H1 (cell line): ENCODE results near the gene SPTBN4. TPM values are rescaled to one million over a fixed set of nuclear protein-coding genes. Genes with fewer than 3 reads are reported as not detected.

Experiments
- CTCF ChIA-PET: fragments of 300-600 bp; sonication (Branson Sonifier 250); formaldehyde crosslinking; loops from one replicate; lab custom pipeline; 2021; ENCODE audit not compliant: partially characterized antibody; lab: Charles Lee
- POLR2A ChIA-PET: fragments of 300-600 bp; sonication (Branson Sonifier 250); formaldehyde crosslinking; loops from one replicate; lab custom pipeline; 2021; ENCODE audit warnings: inconsistent platforms; ENCODE audit not compliant: partially characterized antibody; lab: Charles Lee
- DNase-seq, 2 experiments: peaks; one replicate each; pipeline versions ENCODE4 v3.0.0 to v3.0.0-alpha.2; 2010 to 2022; ENCODE audit warnings: low spot score in 2 of 2, low read depth in 1 of 2, mixed read lengths in 1 of 2
- FAIRE-seq: peaks from 2 replicates; lab custom pipeline; 2011; peaks lifted over from hg19 to GRCh38; lab: Jason Lieb, UNC
- H2AFZ ChIP-seq: 2 replicates; pipeline ENCODE4 v1.8.1; 2012; ENCODE audit warnings: low read length, inconsistent platforms
- H2AK5ac ChIP-seq: 2 replicates; pipeline ENCODE4 v1.6.1; 2013; ENCODE audit warnings: low read depth, low read length
- H2BK120ac ChIP-seq: replicated peaks from 2 replicates; pipeline ENCODE3; 2013; ENCODE audit warnings: low read depth, low read length, inconsistent platforms
- H2BK12ac ChIP-seq: 2 replicates; pipeline ENCODE4 v1.6.1; 2013; ENCODE audit warnings: low read depth, low read length
- H2BK15ac ChIP-seq: 2 replicates; pipeline ENCODE4 v1.6.1; 2013; ENCODE audit warnings: low read length
- H2BK20ac ChIP-seq: 2 replicates; pipeline ENCODE4 v1.6.1; 2013; ENCODE audit warnings: low read length
- H2BK5ac ChIP-seq: 2 replicates; pipeline ENCODE4 v1.6.1; 2013; ENCODE audit warnings: low read depth, low read length
- H3K14ac ChIP-seq: 2 replicates; pipeline ENCODE4 v1.6.1; 2013; ENCODE audit warnings: inconsistent platforms; ENCODE audit not compliant: insufficient read length
- H3K18ac ChIP-seq: 2 replicates; pipeline ENCODE4 v1.6.1; 2013; ENCODE audit warnings: low read length; ENCODE audit errors: extremely low read depth
- H3K23ac ChIP-seq: 2 replicates; pipeline ENCODE4 v1.6.1; 2013; ENCODE audit warnings: inconsistent platforms; ENCODE audit not compliant: insufficient read length
- H3K23me2 ChIP-seq: 2 replicates; pipeline ENCODE4 v1.6.1; 2013; ENCODE audit warnings: low read depth, low read length
- H3K27ac ChIP-seq: 2 replicates; pipeline ENCODE4 v1.6.1; 2011; ENCODE audit warnings: low read depth, low read length, inconsistent platforms
- H3K27me3 ChIP-seq, 4 experiments: replicated peaks in 1 of 4; 1 replicate in 1 of 4; 2 replicates in 3 of 4; pipeline versions ENCODE4 v1.6.1 to v1.8.1; 2011 to 2013; ENCODE audit warnings: low read length in 3 of 4, mild to moderate bottlenecking in 3 of 4, inconsistent platforms in 2 of 4, mixed read lengths in 2 of 4, moderate library complexity in 1 of 4; ENCODE audit not compliant: control insufficient read depth in 3 of 4, insufficient read depth in 3 of 4; ENCODE audit errors: extremely low read depth in 1 of 4
- H3K36me3 ChIP-seq, 4 experiments: 2 replicates each; pipeline versions ENCODE4 v1.6.1 to v1.8.1; 2011 to 2013; ENCODE audit warnings: mild to moderate bottlenecking in 4 of 4, low read length in 3 of 4, moderate library complexity in 2 of 4, control low read depth in 1 of 4, inconsistent platforms in 1 of 4; ENCODE audit not compliant: insufficient read depth in 4 of 4, control insufficient read depth in 2 of 4
- H3K4ac ChIP-seq: replicated peaks from 2 replicates; pipeline ENCODE3; 2013; ENCODE audit warnings: low read length, low read depth, mixed read lengths, inconsistent platforms; ENCODE audit not compliant: insufficient read length
- H3K4me1 ChIP-seq, 4 experiments: replicated peaks in 1 of 4; 1 replicate in 1 of 4; 2 replicates in 3 of 4; pipeline versions ENCODE4 v1.6.1 to v1.8.1; 2011 to 2013; ENCODE audit warnings: low read length in 3 of 4, inconsistent platforms in 2 of 4, mixed read lengths in 1 of 4; ENCODE audit not compliant: insufficient read depth in 4 of 4, control insufficient read depth in 3 of 4
- H3K4me2 ChIP-seq, 2 experiments: 2 replicates each; pipeline versions ENCODE4 v1.6.1 to v1.8.1; 2011 to 2013; ENCODE audit warnings: low read depth in 2 of 2, low read length in 2 of 2, control low read depth in 1 of 2, inconsistent platforms in 1 of 2, mild to moderate bottlenecking in 1 of 2; ENCODE audit not compliant: insufficient read depth in 1 of 2
- H3K4me3 ChIP-seq, 4 experiments: fragments of 200-600, 300-600 bp in 1 of 4; sonication (generic), shearing (Covaris generic), sonication (Bioruptor Twin) in 1 of 4; 2 replicates each; pipeline versions ENCODE4 v1.5.1 to v1.8.1; 2011 to 2016; ENCODE audit warnings: low read length in 4 of 4, low read depth in 3 of 4, control low read depth in 2 of 4, inconsistent platforms in 2 of 4, mild to moderate bottlenecking in 2 of 4, mixed read lengths in 1 of 4, moderate library complexity in 1 of 4; ENCODE audit not compliant: insufficient read depth in 2 of 4; ENCODE audit errors: extremely low read depth in 1 of 4
- H3K56ac ChIP-seq: replicated peaks from 2 replicates; pipeline ENCODE3; 2013; ENCODE audit warnings: low read depth, mild to moderate bottlenecking, mixed read lengths, low read length, inconsistent platforms; ENCODE audit not compliant: insufficient read length
- H3K79me1 ChIP-seq: 2 replicates; pipeline ENCODE4 v1.6.1; 2013; ENCODE audit warnings: low read depth, low read length, control low read depth
- H3K79me2 ChIP-seq, 2 experiments: 2 replicates each; pipeline versions ENCODE4 v1.6.1 to v1.8.1; 2012 to 2013; ENCODE audit warnings: low read length in 2 of 2, mild to moderate bottlenecking in 2 of 2, inconsistent platforms in 1 of 2; ENCODE audit not compliant: insufficient read depth in 2 of 2, control insufficient read depth in 1 of 2
- H3K9ac ChIP-seq, 4 experiments: replicated peaks in 1 of 4; 1 replicate in 1 of 4; 2 replicates in 3 of 4; pipeline versions ENCODE4 v1.6.1 to v1.8.1; 2011 to 2013; ENCODE audit warnings: low read depth in 3 of 4, low read length in 3 of 4, control low read depth in 2 of 4, mild to moderate bottlenecking in 2 of 4, moderate library complexity in 2 of 4, inconsistent platforms in 1 of 4; ENCODE audit errors: extremely low read depth in 1 of 4
- H3K9me3 ChIP-seq, 2 experiments: 2 replicates each; pipeline versions ENCODE4 v1.6.1 to v1.8.1; 2012 to 2013; ENCODE audit warnings: mild to moderate bottlenecking in 2 of 2, moderate library complexity in 2 of 2, control low read depth in 1 of 2, inconsistent platforms in 1 of 2, low read depth in 1 of 2, low read length in 1 of 2, mixed read lengths in 1 of 2; ENCODE audit not compliant: insufficient read depth in 2 of 2
- H4K20me1 ChIP-seq, 2 experiments: replicated peaks in 1 of 2; 2 replicates each; pipeline versions ENCODE3 to v1.8.1; 2011 to 2013; ENCODE audit warnings: inconsistent platforms in 2 of 2, low read length in 2 of 2, mild to moderate bottlenecking in 1 of 2; ENCODE audit not compliant: insufficient read depth in 2 of 2, control insufficient read depth in 1 of 2
- H4K5ac ChIP-seq: 2 replicates; pipeline ENCODE4 v1.6.1; 2013; ENCODE audit warnings: low read length, low read depth, mixed read lengths, inconsistent platforms; ENCODE audit not compliant: insufficient read length
- H4K8ac ChIP-seq: 2 replicates; pipeline ENCODE4 v1.8.0; 2013; ENCODE audit warnings: mild to moderate bottlenecking, moderate library complexity, low read length, inconsistent platforms; ENCODE audit not compliant: insufficient read depth; ENCODE audit errors: extremely low read depth
- H4K91ac ChIP-seq: replicated peaks from 2 replicates; pipeline ENCODE3; 2013; ENCODE audit warnings: low read length, mixed read lengths, inconsistent platforms; ENCODE audit not compliant: insufficient read length
- BACH1 ChIP-seq: IDR thresholded peaks from 2 replicates; pipeline ENCODE4 v1.6.1; 2012; ENCODE audit warnings: low read length, improper control_type of control experiment
- HDAC2 ChIP-seq, 2 experiments: fragments of 300-600 bp in 1 of 2; sonication (generic) in 1 of 2; IDR thresholded peaks; 2 replicates each; pipeline ENCODE4 v1.6.1; 2011 to 2012; ENCODE audit warnings: low read depth in 2 of 2, low read length in 2 of 2, mild to moderate bottlenecking in 2 of 2, moderate library complexity in 2 of 2, borderline replicate concordance in 1 of 2, inconsistent platforms in 1 of 2
- SIRT6 ChIP-seq: IDR thresholded peaks from one replicate; pipeline ENCODE4 v1.7.1; 2012; ENCODE audit warnings: low read length, inconsistent platforms
- ZNF274 ChIP-seq: IDR thresholded peaks from 2 replicates; pipeline ENCODE4 v1.7.0; 2012; ENCODE audit warnings: low read length, borderline replicate concordance; ENCODE audit errors: extremely low read depth
- WGBS, 2 experiments: shearing (Covaris generic) in 1 of 2; methylation state at CpG; one replicate each; pipeline versions ENCODE4 v1.1.6 to v1.1.7; 2013 to 2015; ENCODE audit warnings: low lambda C conversion rate in 2 of 2, mixed read lengths in 2 of 2, inconsistent platforms in 1 of 2, low coverage in 1 of 2, missing lambda C conversion rate in 1 of 2; ENCODE audit not compliant: insufficient replicate concordance in 2 of 2, insufficient coverage in 1 of 2, insufficient read length in 1 of 2; ENCODE audit errors: extremely low coverage in 1 of 2, missing lambda C conversion rate in 1 of 2; 5-methylcytosine and 5-hydroxymethylcytosine counted together
- polyA plus RNA-seq, 7 experiments: library from polyadenylated mRNA; depleted of rRNA in 3 of 7; stranded (reverse) in 5 of 7; unstranded in 2 of 7; fragments of >200 nt in 5 of 7; fragments of 200-250 nt in 2 of 7; gene quantifications; 1 replicate in 5 of 7; 2 replicates in 1 of 7; 4 replicates in 1 of 7; pipeline versions ENCODE4 v1.2.1 to v1.2.3, GENCODE V29; 2011 to 2013; ENCODE audit warnings: missing spikeins in 2 of 7, mixed read lengths in 2 of 7
- total RNA-seq: library from RNA; stranded (reverse); fragmentation: NEBNext Ultra II Directional; extraction: Animal tissue kit (Norgen Biotek cat#: 25700); gene quantifications from 2 replicates; pipeline ENCODE4 v1.2.1, GENCODE V29; 2021

Gene SPTBN4
- total and polyA plus RNA-seq, 2 of the 8 experiments (the other 6 are each of a cell fraction or from before 2014, with no cell fraction given): 1.9 to 3.0 TPM

DNA sequence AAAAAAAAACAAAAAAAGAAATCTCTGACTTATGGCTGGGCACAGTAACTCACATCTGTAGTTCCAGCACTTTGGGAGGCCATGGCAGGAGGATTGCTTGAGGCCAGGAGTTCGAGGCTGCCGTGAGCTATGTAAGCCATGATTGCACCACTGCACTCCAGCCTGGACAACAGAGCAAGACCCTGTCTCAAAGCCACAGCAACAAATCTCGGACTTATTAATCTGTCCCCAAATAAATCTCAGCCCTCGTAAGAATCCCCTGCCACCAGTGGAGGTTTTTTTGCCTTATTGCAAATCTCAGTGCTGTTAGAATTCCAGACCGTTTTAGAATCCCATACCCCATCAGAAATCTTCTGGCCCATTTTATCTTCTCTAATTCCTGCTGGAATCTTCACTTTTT lies 114.7 kb downstream of the SPTBN4 start:
- no peak overlapping the region for H2BK120ac ChIP-seq
- no peaks in the 10 kb centered on the region for H3K27me3 ChIP-seq
- H2BK20ac ChIP-seq: no peak overlapping the region
- no peak overlapping the region for H3K4me2 ChIP-seq
- H2AK5ac ChIP-seq: no peak overlapping the region
- H4K5ac ChIP-seq: no peak overlapping the region
- CTCF ChIA-PET: interaction anchor here (0.6 to 1.5 kb wide), 7 partner anchors 11 to 241 kb away, joined by 3 to 6 read pairs (median 4); no protein-coding TSS in a partner anchor
- H3K79me2 ChIP-seq: no peaks in the 10 kb centered on the region
- DNase-seq (no peak), FAIRE-seq (no peak)
- no peak overlapping the region for H3K56ac ChIP-seq
- H3K79me1 ChIP-seq: no peaks in the 10 kb centered on the region
- no peak overlapping the region for H2BK15ac ChIP-seq
- H4K91ac ChIP-seq: no peak overlapping the region
- H3K9ac ChIP-seq: no peak overlapping the region
- WGBS, 2 experiments: 96% methylated on average over 5 of the region's 5 CpGs; no CpG with 5 or more reads in 1 of the 2 experiments
- no peak overlapping the region for H3K23ac ChIP-seq
- H2BK12ac ChIP-seq: no peak overlapping the region
- H3K4ac ChIP-seq: no peak overlapping the region
- H3K4me1 ChIP-seq: peaks cover 0 to 2% (median under 1%) of the 10 kb centered on the region in 4 experiments; a peak in 2 of 7 replicates
- peaks cover 7% of the 10 kb centered on the region; the same call in 1 of the 2 replicates for H3K23me2 ChIP-seq
- no peak overlapping the region for H3K4me3 ChIP-seq
- H4K8ac ChIP-seq: no peak overlapping the region
- peaks cover 2 to 34% (median 18%) of the 10 kb centered on the region in 4 experiments; a peak in 7 of 8 replicates for H3K36me3 ChIP-seq
- no peak overlapping the region for H3K18ac ChIP-seq
- H4K20me1 ChIP-seq: no peaks in the 10 kb centered on the region
- H2BK5ac ChIP-seq: no peak overlapping the region
- no peaks in the 10 kb centered on the region for H3K9me3 ChIP-seq
- no peak overlapping the region for H3K14ac ChIP-seq
- POLR2A ChIA-PET: interaction anchor here (1.2 to 1.7 kb wide), 2 partner anchors 10 to 13 kb away, joined by 4 to 5 read pairs; no protein-coding TSS in a partner anchor
- H2AFZ ChIP-seq: no peak overlapping the region
- no peak overlapping the region for H3K27ac ChIP-seq
- TF ChIP-seq ZNF274: no peak
- TF ChIP-seq SIRT6: no peak
- no peak for TF ChIP-seq BACH1
- no peak for TF ChIP-seq HDAC2 (IDR thresholded peaks at IDR 0.05; ENCODE audit: borderline replicate concordance in 1 of 2, low read depth in 2 of 2, low read length in 2 of 2)
